PC-3 (cell line): ENCODE measurements around the gene COMMD8.

Experiments used
- EZH2 ChIP-seq: fragments of 300-600 bp; sonication (generic); IDR thresholded peaks from one replicate; pipeline ENCODE4 v1.6.1; 2017; ENCODE audit warnings: antibody characterized with exemption, mild to moderate bottlenecking, low read length; ENCODE audit not compliant: unreplicated experiment
- EZH2phosphoT487 ChIP-seq: fragments of 300-600 bp; sonication (generic); IDR thresholded peaks from 2 replicates; pipeline ENCODE4 v1.6.1; 2018; ENCODE audit warnings: mild to moderate bottlenecking, antibody characterized with exemption, low read length, borderline replicate concordance

DNA sequence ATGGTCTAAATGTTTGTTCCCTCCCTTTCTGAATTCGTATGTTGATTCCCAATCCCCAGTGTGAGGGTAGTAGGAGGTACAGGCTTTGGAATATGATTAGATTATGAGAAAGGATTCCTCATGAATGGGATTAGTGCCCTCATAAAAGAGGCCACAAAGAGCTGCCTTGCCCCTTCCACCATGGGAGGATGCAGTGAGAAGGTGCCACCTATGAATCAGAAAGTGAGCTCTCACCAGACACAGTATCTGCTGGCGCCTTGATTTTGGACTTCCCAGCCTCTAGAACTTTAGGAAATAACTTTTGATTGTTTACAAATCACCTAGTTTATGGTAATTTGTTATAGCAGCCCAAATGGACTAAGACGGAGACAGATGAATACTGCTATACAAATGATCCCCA lies 25.2 kb upstream of the COMMD8 start:
- TF ChIP-seq EZH2phosphoT487 (no peak), EZH2 (no peak)
